ENCODE data around the gene TPSAB1. TPM values are rescaled to one million over a fixed set of nuclear protein-coding genes. Genes with fewer than 3 reads are reported as not detected.
A peak's percentile ranks its signal among the peaks of the same experiment; 100 is the strongest.
"Not testable (repeated sequence)": the region's sequence is repeated elsewhere in the genome, so short reads cannot be mapped to it uniquely, and the experiment has no call there.

The TPSAB1 gene
- total and polyA plus RNA-seq, 10 donors, result 0.26 to 17.9 (median 1.1) TPM; not detected in 1

GRCh38 chr16:1224558-1224957 lies 15.9 kb upstream of the TPSAB1 start:
- 78 to 84% (median 80%) methylated on average over 3 to 9 of the region's 9 CpGs for WGBS, 5 donors
- intact Hi-C loops (cut with DNase I; ENCODE audit: low total_unique reads), result no loop called here
- Histone ChIP-seq H3K4me3 (no peak overlapping the region), H3K4me1 (no peaks in the 10 kb centered on the region), H3K27me3 (replicated peaks in 1 of 7) (peaks cover 0 to 38% (median 0%) of the 10 kb centered on the region in 7 donors), H3K27ac (no peak overlapping the region), H3K36me3 (no peaks in the 10 kb centered on the region), H3K9me3 (no peaks in the 10 kb centered on the region)
- DNase-seq, result no peak
- no peak for TF ChIP-seq POLR2AphosphoS5 (IDR thresholded peaks at IDR 0.05)
- no peak for TF ChIP-seq POLR2A (IDR thresholded peaks at IDR 0.05)
- no peak for TF ChIP-seq CTCF (IDR thresholded peaks at IDR 0.05 in 8 of 11, conservative IDR thresholded peaks at IDR 0.05 in 3 of 11)

GRCh38 chr16:1225051-1225451 lies 15.5 kb upstream of the TPSAB1 start, which contains the start of gene TPSG1:
Gene TPSG1, minus strand, starts transcription at chr16:1225268. Its CDS starts 16 bp downstream, at chr16:1225252.
- intact Hi-C loops (cut with DNase I; ENCODE audit: low total_unique reads), result no loop called here
- Histone ChIP-seq H3K4me3 (no peak within 1 kb of the TSS), H3K36me3 (no peaks in the 10 kb centered on the region), H3K4me1 (no peaks in the 10 kb centered on the region), H3K9me3 (no peaks in the 10 kb centered on the region), H3K27me3 (replicated peaks in 1 of 7) (peaks cover 0 to 35% (median 0%) of the 10 kb centered on the region in 7 donors), H3K27ac (no peak within 1 kb of the TSS)
- no peak for TF ChIP-seq CTCF (IDR thresholded peaks at IDR 0.05 in 8 of 11, conservative IDR thresholded peaks at IDR 0.05 in 3 of 11)
- TF ChIP-seq POLR2AphosphoS5 (IDR thresholded peaks at IDR 0.05), result no peak
- TF ChIP-seq POLR2A (IDR thresholded peaks at IDR 0.05), result no peak
- no peak for DNase-seq
- 65 to 85% (median 76%) methylated on average over 9 to 10 of the region's 10 CpGs for WGBS, 5 donors

GRCh38 chr16:1225728-1226311 lies 14.7 kb upstream of the TPSAB1 start:
- H3K4me3 ChIP-seq; H3K9me3 ChIP-seq; intact Hi-C loops (cut with DNase I; ENCODE audit: low total_unique reads); H3K4me1 ChIP-seq; H3K27ac ChIP-seq; DNase-seq; H3K36me3 ChIP-seq: not testable (repeated sequence)
- WGBS, 5 donors, result 55 to 68% (median 59%) methylated on average over 9 to 24 of the region's 24 CpGs
- H3K27me3 ChIP-seq (replicated peaks in 1 of 7), result peaks cover 0 to 28% (median 0%) of the 10 kb centered on the region in 7 donors

- 25 to 65% (median 58%) methylated on average over 2 to 14 of the region's 14 CpGs for WGBS, 5 donors
- H3K4me3 ChIP-seq; intact Hi-C loops (cut with DNase I; ENCODE audit: low total_unique reads); H3K27ac ChIP-seq; H3K9me3 ChIP-seq; H3K36me3 ChIP-seq; DNase-seq; H3K4me1 ChIP-seq: not testable (repeated sequence)
- H3K27me3 ChIP-seq (replicated peaks in 1 of 7), result peaks cover 0 to 24% (median 0%) of the 10 kb centered on the region in 7 donors
These were observed 13.8 kb upstream of the TPSAB1 start for GRCh38 chr16:1226692-1227091.

GRCh38 chr16:1228227-1228626 lies 12.3 kb upstream of the TPSAB1 start:
- H3K9me3 ChIP-seq; H3K27ac ChIP-seq; intact Hi-C loops (cut with DNase I; ENCODE audit: low total_unique reads); H3K4me1 ChIP-seq; H3K36me3 ChIP-seq; H3K4me3 ChIP-seq: not testable (repeated sequence)
- 72 to 80% (median 76%) methylated on average over 5 to 7 of the region's 7 CpGs for WGBS, 5 donors
- H3K27me3 ChIP-seq (replicated peaks in 1 of 7), result peaks cover 0 to 17% (median 0%) of the 10 kb centered on the region in 7 donors
- DNase-seq, result peak; percentile 63

- peak; percentile 25 for DNase-seq
- H3K27me3 ChIP-seq (replicated peaks in 1 of 7), result peaks cover 0 to 15% (median 0%) of the 10 kb centered on the region in 7 donors
- H3K36me3 ChIP-seq; H3K27ac ChIP-seq; H3K4me1 ChIP-seq; H3K4me3 ChIP-seq; intact Hi-C loops (cut with DNase I; ENCODE audit: low total_unique reads); H3K9me3 ChIP-seq: not testable (repeated sequence)
- WGBS, 5 donors, result 86 to 93% (median 91%) methylated on average over 6 to 12 of the region's 13 CpGs; no CpG with 5 or more reads in 2 of the 5 donors
These were observed 11.0 kb upstream of the TPSAB1 start for GRCh38 chr16:1229476-1229875.

- 58 to 80% (median 80%) methylated on average over 1 to 6 of the region's 11 CpGs; no CpG with 5 or more reads in 2 of the 5 donors for WGBS, 5 donors
These were observed 10.4 kb upstream of the TPSAB1 start, which contains the start of gene TPSB2 for GRCh38 chr16:1230084-1230470. Gene TPSB2, minus strand, starts transcription at chr16:1230184. Its CDS starts 233 bp downstream, at chr16:1229951.

GRCh38 chr16:1230471-1231212 lies 9.9 kb upstream of the TPSAB1 start:
- H3K4me1 ChIP-seq; H3K4me3 ChIP-seq; H3K36me3 ChIP-seq; H3K9me3 ChIP-seq; intact Hi-C loops (cut with DNase I; ENCODE audit: low total_unique reads); H3K27ac ChIP-seq; H3K27me3 ChIP-seq (replicated peaks in 1 of 7): not testable (repeated sequence)
- WGBS, 5 donors, result 79 to 88% (median 79%) methylated on average over 2 to 17 of the region's 17 CpGs
- peak; percentile 46 for DNase-seq

More at GRCh38 chr16:1230084-1230470, 10.4 kb upstream of the TPSAB1 start, which contains the start of gene TPSB2:
- H3K36me3 ChIP-seq; DNase-seq; H3K27ac ChIP-seq; intact Hi-C loops (cut with DNase I; ENCODE audit: low total_unique reads); H3K4me1 ChIP-seq; H3K4me3 ChIP-seq; H3K9me3 ChIP-seq: not testable (repeated sequence)
- peaks cover 0 to 12% (median 0%) of the 10 kb centered on the region in 7 donors for H3K27me3 ChIP-seq (replicated peaks in 1 of 7)

All from spleen (tissue), 11 donors.